Mucosa of rectum (tissue), 2 donors: ENCODE measurements around the gene POPDC2.

Experiments
- H3K27ac ChIP-seq, 2 donors: one replicate each; pipeline ENCODE4 v1.7.0; 2013; ENCODE audit warnings: inconsistent platforms in 2 of 2, low read depth in 2 of 2, low read length in 2 of 2
- H3K27me3 ChIP-seq, 2 donors: one replicate each; pipeline ENCODE4 v1.7.0; 2013; ENCODE audit warnings: low read length in 2 of 2; ENCODE audit not compliant: control insufficient read depth in 2 of 2, insufficient read depth in 2 of 2
- H3K36me3 ChIP-seq, 2 donors: one replicate each; pipeline ENCODE4 v1.7.0; 2013; ENCODE audit warnings: low read length in 2 of 2; ENCODE audit not compliant: control insufficient read depth in 2 of 2, insufficient read depth in 2 of 2
- H3K4me1 ChIP-seq, 2 donors: one replicate each; pipeline ENCODE4 v1.7.0; 2013; ENCODE audit warnings: low read length in 2 of 2, mild to moderate bottlenecking in 1 of 2; ENCODE audit not compliant: control insufficient read depth in 2 of 2, insufficient read depth in 2 of 2
- H3K4me3 ChIP-seq, 2 donors: one replicate each; pipeline ENCODE4 v1.7.0; 2013; ENCODE audit warnings: low read length in 2 of 2
- H3K9ac ChIP-seq, 2 donors: one replicate each; pipeline ENCODE4 v1.7.0; 2013; ENCODE audit warnings: low read length in 2 of 2, low read depth in 1 of 2, mild to moderate bottlenecking in 1 of 2
- H3K9me3 ChIP-seq, 2 donors: one replicate each; pipeline ENCODE4 v1.7.0; 2013; ENCODE audit warnings: low read length in 2 of 2; ENCODE audit not compliant: control insufficient read depth in 2 of 2
- donor health status: healthy.
- donor health status: Normal muscosa, but diverticular disease.

Gene POPDC2

DNA sequence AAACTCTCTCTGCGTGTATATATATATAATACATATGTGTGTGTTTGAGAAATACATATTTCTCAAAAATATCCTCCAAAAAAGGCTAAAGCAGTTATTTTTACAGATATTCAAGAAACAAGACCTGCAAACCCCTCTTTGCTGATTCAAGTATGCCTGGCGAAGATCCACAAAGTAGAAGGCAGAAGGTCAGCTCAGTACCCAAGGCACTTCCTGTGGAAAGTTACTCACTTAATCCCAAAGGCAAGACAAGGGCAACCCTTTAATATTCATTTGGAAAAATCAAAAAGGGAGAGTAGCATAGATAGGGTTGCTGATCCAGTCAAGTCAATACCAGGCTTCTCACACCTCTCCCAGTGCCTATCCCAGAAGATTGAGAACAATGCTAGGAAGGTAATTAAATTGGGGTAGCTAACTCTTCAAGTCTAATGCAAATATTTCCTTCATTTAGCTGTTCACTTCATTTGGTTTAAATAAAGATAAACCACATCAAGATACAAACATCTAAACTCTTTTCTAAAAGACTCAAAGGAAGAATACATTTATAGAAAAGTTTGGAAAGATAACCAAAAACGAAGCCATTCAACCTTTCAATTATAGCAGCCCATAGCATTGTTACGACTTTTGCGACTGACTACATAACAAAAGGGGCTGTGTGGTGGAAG lies 9.6 kb upstream of the POPDC2 start:
- Histone ChIP-seq H3K36me3 (peaks cover 33 to 50% of the 10 kb centered on the region in 2 donors), H3K4me1 (peaks cover 0 to 4% of the 10 kb centered on the region in 2 donors), H3K4me3 (no peak overlapping the region), H3K9me3 (no peaks in the 10 kb centered on the region), H3K27me3 (no peaks in the 10 kb centered on the region), H3K27ac (no peak overlapping the region), H3K9ac (no peak overlapping the region)

DNA sequence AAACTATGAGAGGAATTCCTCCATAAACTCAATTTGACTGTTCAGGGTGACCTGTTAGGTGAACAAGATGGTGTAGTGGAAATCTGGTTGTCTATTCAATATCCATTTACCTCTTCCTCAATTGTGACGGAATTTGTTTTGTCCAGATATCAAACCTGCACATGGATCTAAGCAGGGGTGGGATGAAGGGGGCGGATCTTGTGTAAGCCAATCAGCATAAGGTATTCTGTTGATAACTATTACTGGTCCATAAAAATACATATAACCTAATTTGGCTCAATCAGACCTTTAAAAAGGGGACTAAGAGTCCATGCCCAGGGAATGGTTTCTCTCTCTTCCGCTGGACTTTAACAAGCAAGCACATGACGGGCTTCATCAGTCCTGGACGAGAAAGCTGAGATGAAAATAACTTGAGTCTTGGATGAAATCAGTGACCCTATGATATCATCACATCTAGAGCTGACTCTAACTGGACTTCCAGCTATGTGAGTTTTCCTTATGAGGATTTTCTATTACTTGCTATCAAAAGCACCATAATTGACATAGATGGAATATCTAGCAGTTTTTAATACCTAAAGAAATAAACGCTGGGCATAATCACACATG lies 5.7 kb upstream of the POPDC2 start:
- Histone ChIP-seq H3K4me1 (no peaks in the 10 kb centered on the region), H3K4me3 (no peak overlapping the region), H3K27ac (no peak overlapping the region), H3K9me3 (no peaks in the 10 kb centered on the region), H3K9ac (no peak overlapping the region), H3K36me3 (peaks cover 11 to 22% of the 10 kb centered on the region in 2 donors), H3K27me3 (no peaks in the 10 kb centered on the region)

DNA sequence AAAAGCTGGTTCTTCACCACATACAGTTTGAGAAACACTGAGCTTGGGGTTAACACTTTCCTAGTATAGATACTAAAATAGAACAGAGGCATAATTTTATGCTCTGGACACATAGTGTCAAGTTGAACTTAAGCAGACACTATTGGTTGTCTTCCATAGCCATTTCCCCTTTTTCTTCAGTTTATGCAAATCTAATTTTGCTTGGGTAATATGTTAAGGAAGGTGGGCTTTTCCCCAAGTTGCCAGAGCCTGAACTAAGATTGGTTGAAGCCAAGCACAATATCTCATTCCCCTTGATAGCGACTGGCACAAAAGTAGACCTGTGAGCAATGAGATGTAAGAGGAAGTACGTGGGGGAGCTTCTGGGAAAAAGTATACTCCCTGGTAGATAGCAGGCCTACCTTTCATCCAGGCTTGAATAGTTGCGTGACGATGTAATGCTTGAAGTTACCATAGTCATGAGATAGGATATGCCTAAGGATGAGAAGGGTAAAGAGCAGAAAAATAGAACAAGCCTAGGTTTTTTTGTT lies 4.5 kb upstream of the POPDC2 start:
- H3K4me1 ChIP-seq, result no peaks in the 10 kb centered on the region
- no peak overlapping the region for H3K27ac ChIP-seq
- no peak overlapping the region for H3K9ac ChIP-seq
- H3K36me3 ChIP-seq, result peaks cover 8 to 17% of the 10 kb centered on the region in 2 donors
- no peaks in the 10 kb centered on the region for H3K9me3 ChIP-seq
- no peak overlapping the region for H3K4me3 ChIP-seq
- no peaks in the 10 kb centered on the region for H3K27me3 ChIP-seq

DNA sequence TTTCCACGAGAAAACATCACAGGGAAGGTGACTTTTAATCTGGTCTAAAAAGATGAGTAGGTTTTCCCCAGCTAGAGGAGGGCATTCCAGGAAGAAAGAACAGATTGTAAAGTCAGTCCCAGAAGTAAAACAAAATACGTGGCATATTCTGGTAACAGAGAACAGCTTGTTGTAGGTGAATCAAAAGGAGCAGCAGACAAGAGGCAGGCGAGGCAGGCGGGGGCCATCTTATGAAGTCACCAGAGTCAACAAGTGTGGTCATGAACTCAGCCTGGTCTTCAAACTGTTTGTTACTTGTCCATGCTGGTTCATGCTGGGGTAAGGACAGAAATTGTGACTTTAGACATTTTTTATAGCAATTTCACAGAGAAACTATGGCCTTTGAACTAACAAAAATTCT lies 4.0 kb upstream of the POPDC2 start:
- Histone ChIP-seq H3K27ac (no peak overlapping the region), H3K36me3 (peaks cover 7 to 15% of the 10 kb centered on the region in 2 donors), H3K9me3 (no peaks in the 10 kb centered on the region), H3K27me3 (no peaks in the 10 kb centered on the region), H3K4me3 (no peak overlapping the region), H3K4me1 (no peaks in the 10 kb centered on the region), H3K9ac (no peak overlapping the region)

DNA sequence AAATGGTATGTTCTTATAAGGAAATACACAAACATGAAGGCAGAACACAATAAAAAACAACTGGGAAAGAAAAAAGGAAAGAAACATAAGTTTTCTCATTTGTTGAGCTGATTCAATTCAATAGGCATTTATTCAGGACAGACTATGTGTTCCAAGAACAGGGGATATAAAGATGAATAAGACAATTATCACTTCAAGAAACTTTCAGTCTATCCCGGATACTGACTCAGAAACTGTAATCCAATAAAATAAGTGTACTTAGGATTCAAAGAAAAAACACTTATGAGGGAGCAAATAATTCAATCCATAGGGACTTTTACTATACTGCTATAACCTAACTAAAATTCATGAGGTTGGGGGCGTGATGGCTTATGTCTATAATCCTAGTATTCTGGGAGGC lies 3.5 kb upstream of the POPDC2 start:
- Histone ChIP-seq H3K9me3 (no peaks in the 10 kb centered on the region), H3K36me3 (peaks cover 7 to 10% of the 10 kb centered on the region in 2 donors), H3K9ac (no peak overlapping the region), H3K4me3 (no peak overlapping the region), H3K27ac (no peak overlapping the region), H3K27me3 (no peaks in the 10 kb centered on the region), H3K4me1 (no peaks in the 10 kb centered on the region)

DNA sequence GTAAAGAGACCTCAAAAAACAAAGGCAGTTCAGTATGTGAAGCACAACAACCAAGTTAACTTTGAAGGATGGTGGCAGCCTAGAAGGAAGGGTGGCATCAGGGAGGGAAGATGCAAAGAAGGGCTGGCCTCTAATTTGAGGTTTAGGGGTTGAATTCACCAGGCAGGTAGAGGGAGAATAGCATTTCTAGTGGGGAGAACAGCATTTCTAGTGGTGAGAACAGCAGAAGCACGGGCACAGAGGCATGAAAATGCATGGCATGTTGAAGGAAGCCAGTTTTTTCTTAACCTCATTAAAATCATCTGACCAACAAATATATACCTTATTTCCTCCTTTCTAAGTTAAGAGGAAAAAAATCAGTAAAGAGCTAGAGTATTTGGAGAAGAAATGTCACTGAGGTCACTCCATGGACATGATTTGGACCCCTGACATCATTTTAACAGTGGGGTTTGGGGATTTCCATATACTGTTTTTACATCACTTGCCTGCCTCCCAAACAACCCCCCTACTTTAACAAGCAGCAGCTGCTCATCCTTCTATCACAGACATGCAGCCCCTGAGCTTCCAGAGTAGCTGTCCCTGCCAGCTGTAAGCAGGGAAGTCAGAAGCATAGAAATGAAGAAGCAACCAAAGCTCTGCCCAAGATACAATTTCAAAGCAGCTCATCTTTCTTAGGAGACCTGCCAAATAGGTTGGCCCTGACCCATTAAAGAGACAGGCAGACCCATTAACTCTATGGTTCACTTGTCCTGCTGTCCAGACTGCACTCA lies 2.4 kb upstream of the POPDC2 start:
- Histone ChIP-seq H3K9me3 (no peaks in the 10 kb centered on the region), H3K4me3 (no peak overlapping the region), H3K4me1 (no peaks in the 10 kb centered on the region), H3K36me3 (peaks cover 0 to 8% of the 10 kb centered on the region in 2 donors), H3K27me3 (no peaks in the 10 kb centered on the region), H3K9ac (no peak overlapping the region), H3K27ac (peak overlapping the region in 1 of 2 donors; percentile 4)

DNA sequence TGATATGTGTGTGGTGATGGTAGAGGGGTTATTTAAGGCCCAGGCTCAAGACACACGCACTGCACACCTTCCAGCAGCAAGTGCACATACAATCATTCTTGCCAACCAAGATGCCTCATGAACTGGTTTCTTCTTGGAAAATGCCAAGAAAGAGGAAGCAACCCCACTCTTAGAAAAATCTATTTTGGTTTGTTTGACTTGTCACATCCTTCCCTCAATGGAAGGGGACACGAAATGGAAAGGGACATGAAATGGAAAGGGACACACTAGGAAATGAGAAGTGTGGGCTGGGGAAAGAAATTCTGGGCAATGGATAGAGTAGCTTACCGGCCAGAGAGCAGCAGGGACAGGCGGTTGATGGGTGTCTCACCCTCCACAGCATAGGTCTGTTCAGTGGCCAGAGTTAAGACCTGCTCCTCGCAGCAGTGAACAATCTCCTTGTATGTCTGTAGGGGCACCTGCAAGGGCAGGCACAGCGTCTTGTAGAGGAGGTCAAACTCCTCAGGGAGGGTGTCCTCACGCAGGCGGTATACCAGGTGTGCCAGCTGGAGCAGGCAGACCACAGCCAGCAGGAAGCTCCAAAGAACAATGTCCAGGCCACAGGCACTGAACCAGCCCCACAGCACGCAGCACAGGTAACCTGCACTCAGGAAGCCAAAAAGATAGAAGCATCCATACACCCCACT lies 640 bp downstream of the POPDC2 start:
- Histone ChIP-seq H3K9me3 (no peaks in the 10 kb centered on the region), H3K27ac (peak overlapping the region in 1 of 2 donors; percentile 4), H3K4me3 (peak overlapping the region in 1 of 2 donors; percentile 10), H3K27me3 (no peaks in the 10 kb centered on the region), H3K4me1 (no peaks in the 10 kb centered on the region), H3K9ac (no peak overlapping the region), H3K36me3 (peaks cover 2 to 3% of the 10 kb centered on the region in 2 donors)

DNA sequence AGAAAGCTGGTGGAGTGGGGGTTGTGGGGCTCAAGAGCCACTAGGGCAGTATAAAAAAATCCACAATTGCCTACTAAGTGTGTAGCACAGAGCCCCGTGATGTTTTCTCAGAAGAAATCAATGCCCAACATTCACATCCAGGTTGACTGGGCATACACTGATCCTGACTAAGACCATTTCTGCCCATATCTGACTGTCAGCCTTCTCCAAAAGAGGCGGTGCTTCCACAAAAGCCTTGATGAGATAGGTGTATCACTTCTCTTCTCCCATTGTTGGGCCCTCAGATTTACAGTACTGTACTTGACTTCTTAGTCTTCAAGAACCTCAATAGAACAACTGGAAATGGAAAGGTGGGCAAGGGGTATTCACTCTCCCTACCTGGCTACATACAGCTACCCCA lies 1.4 kb downstream of the POPDC2 start:
- Histone ChIP-seq H3K27ac (no peak overlapping the region), H3K27me3 (no peaks in the 10 kb centered on the region), H3K4me3 (peak overlapping the region in 1 of 2 donors; percentile 10), H3K9ac (no peak overlapping the region), H3K4me1 (no peaks in the 10 kb centered on the region), H3K9me3 (no peaks in the 10 kb centered on the region), H3K36me3 (peaks cover 2 to 3% of the 10 kb centered on the region in 2 donors)

DNA sequence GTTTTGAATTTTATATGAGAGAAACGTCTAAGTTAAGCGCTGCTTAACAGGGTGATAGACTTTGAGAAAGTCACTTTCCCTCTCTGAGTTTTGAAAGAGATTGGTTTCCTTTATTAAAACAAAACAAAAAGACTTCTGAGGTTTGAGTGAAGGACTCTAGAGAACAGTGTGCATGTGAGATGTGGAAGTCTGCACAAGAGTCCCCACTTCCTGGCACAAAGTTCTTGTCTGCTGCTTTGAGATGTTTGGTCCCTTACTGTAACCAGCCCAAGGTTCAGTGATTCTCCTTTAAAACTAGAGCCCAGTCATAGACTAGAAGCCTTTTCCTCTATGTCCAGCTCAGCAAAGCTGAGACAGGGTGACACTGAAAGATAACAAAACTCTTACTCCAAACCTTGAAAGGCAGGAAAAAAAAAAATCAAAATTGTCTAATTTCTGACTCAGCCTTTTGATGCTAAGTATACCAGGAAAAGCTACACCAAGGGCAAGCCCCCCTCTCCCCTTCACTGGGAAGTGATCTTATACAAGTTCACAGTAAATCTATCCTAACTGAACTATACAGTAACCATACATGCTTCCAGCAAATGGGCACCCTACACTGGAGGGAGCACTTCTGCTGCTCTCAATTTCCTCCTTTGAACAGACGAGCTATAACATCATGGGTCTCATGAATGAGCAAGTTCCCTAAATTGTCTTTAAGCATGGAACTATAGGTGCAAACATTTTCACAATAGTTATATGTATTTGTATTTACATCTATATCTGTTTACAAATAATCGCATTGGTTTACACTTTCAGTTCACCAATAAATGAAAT lies 2.3 kb downstream of the POPDC2 start:
- Histone ChIP-seq H3K27me3 (no peaks in the 10 kb centered on the region), H3K4me1 (no peaks in the 10 kb centered on the region), H3K27ac (no peak overlapping the region), H3K9ac (no peak overlapping the region), H3K36me3 (peaks cover 2 to 3% of the 10 kb centered on the region in 2 donors), H3K4me3 (no peak overlapping the region), H3K9me3 (no peaks in the 10 kb centered on the region)
